IMR-90 (cell line): ENCODE data around the gene BMP7. TPM values are rescaled to one million over a fixed set of nuclear protein-coding genes. Genes with fewer than 3 reads are reported as not detected.

Source experiments
- ATAC-seq: fragments of 200-7000 bp; cut with Tn5 transposase; 2 replicates; pipeline ENCODE4 v1.9.1; 2020; ENCODE audit warnings: low read depth, mild to moderate bottlenecking, moderate library complexity
- BruUV-seq: library from RNA; stranded (reverse); fragments of 400-500 nt; replicated peaks from 2 replicates; lab custom pipeline; 2021; lab: Mats Ljungman, UMichigan
- CTCF ChIA-PET: fragments of 300-600 bp; formaldehyde crosslinking; extraction: SDS; loops from one replicate; lab custom pipeline; 2021; ENCODE audit warnings: antibody characterized with exemption; lab: Yijun Ruan, JAX
- POLR2A ChIA-PET: fragments of 300-600 bp; sonication (Branson Sonifier 250); formaldehyde crosslinking; loops from one replicate; lab custom pipeline; 2022; ENCODE audit warnings: antibody characterized with exemption; ENCODE audit not compliant: unreplicated experiment; lab: Charles Lee
- DNase-seq: peaks from one replicate; pipeline ENCODE4 v3.0.0; 2013
- H2AFZ ChIP-seq: replicated peaks from 2 replicates; pipeline ENCODE3; 2013; ENCODE audit warnings: low read length, mild to moderate bottlenecking; ENCODE audit not compliant: poor library complexity
- H2AK5ac ChIP-seq: 2 replicates; pipeline ENCODE4 v1.6.1; 2013; ENCODE audit warnings: low read depth, low read length, inconsistent platforms
- H2AK9ac ChIP-seq: replicated peaks from 2 replicates; pipeline ENCODE3; 2013; ENCODE audit warnings: mild to moderate bottlenecking, low read depth, low read length, moderate library complexity; ENCODE audit not compliant: poor library complexity
- H2BK120ac ChIP-seq: 2 replicates; pipeline ENCODE4 v1.6.1; 2013; ENCODE audit warnings: low read depth, low read length, inconsistent platforms
- H2BK15ac ChIP-seq: 3 replicates; pipeline ENCODE4 v1.6.1; 2013; ENCODE audit warnings: low read depth, low read length, inconsistent platforms
- H2BK20ac ChIP-seq: 2 replicates; pipeline ENCODE4 v1.6.1; 2013; ENCODE audit warnings: low read depth, mild to moderate bottlenecking, inconsistent platforms, low read length, moderate library complexity
- H2BK5ac ChIP-seq: 2 replicates; pipeline ENCODE4 v1.6.1; 2013; ENCODE audit warnings: mild to moderate bottlenecking, low read depth, low read length, inconsistent platforms; ENCODE audit not compliant: poor library complexity, severe bottlenecking
- H3K14ac ChIP-seq: replicated peaks from 2 replicates; pipeline ENCODE4 v1.6.1; 2013; ENCODE audit warnings: low read depth, low read length, inconsistent platforms
- H3K18ac ChIP-seq: 2 replicates; pipeline ENCODE4 v1.6.1; 2013; ENCODE audit warnings: low read depth, low read length, control low read depth
- H3K23ac ChIP-seq: 2 replicates; pipeline ENCODE4 v1.6.1; 2013; ENCODE audit warnings: low read depth, low read length, inconsistent platforms
- H3K27ac ChIP-seq: 2 replicates; pipeline ENCODE4 v1.5.1; 2013; ENCODE audit warnings: mild to moderate bottlenecking, control low read depth, low read length; ENCODE audit not compliant: insufficient read depth
- H3K27me3 ChIP-seq: 2 replicates; pipeline ENCODE4 v1.6.1; 2013; ENCODE audit warnings: low read length; ENCODE audit not compliant: control insufficient read depth, insufficient read depth
- H3K36me3 ChIP-seq: 2 replicates; pipeline ENCODE4 v1.6.1; 2013; ENCODE audit warnings: low read length, mixed read lengths; ENCODE audit not compliant: control insufficient read depth, insufficient read depth
- H3K4ac ChIP-seq: 2 replicates; pipeline ENCODE4 v1.6.1; 2013; ENCODE audit warnings: low read depth, low read length, inconsistent platforms
- H3K4me1 ChIP-seq: 2 replicates; pipeline ENCODE4 v1.6.1; 2013; ENCODE audit warnings: low read length, mixed read lengths; ENCODE audit not compliant: control insufficient read depth, insufficient read depth
- H3K4me2 ChIP-seq: 2 replicates; pipeline ENCODE4 v1.6.1; 2013; ENCODE audit warnings: low read depth, mild to moderate bottlenecking, control low read depth, low read length, moderate library complexity
- H3K4me3 ChIP-seq: 2 replicates; pipeline ENCODE4 v1.5.1; 2013; ENCODE audit warnings: low read depth, mild to moderate bottlenecking, control low read depth, low read length, moderate library complexity; ENCODE audit not compliant: insufficient read depth
- H3K56ac ChIP-seq: 2 replicates; pipeline ENCODE4 v1.6.1; 2013; ENCODE audit warnings: low read length, inconsistent platforms; ENCODE audit not compliant: insufficient read depth; ENCODE audit errors: extremely low read depth
- H3K79me1 ChIP-seq, 2 experiments: 2 replicates each; pipeline ENCODE4 v1.6.1; 2013; ENCODE audit warnings: low read length in 2 of 2, inconsistent platforms in 1 of 2, low read depth in 1 of 2
- H3K9ac ChIP-seq: 2 replicates; pipeline ENCODE4 v1.6.1; 2013; ENCODE audit warnings: low read depth, low read length, control low read depth
- H3K9me1 ChIP-seq: 2 replicates; pipeline ENCODE4 v1.6.1; 2013; ENCODE audit warnings: low read length, inconsistent platforms; ENCODE audit not compliant: insufficient read depth
- H3K9me3 ChIP-seq: 2 replicates; pipeline ENCODE4 v1.6.1; 2013; ENCODE audit warnings: low read length; ENCODE audit not compliant: control insufficient read depth, insufficient read depth
- H4K20me1 ChIP-seq: 2 replicates; pipeline ENCODE4 v1.6.1; 2013; ENCODE audit warnings: low read length, inconsistent platforms; ENCODE audit not compliant: insufficient read depth
- H4K5ac ChIP-seq: 2 replicates; pipeline ENCODE4 v1.6.1; 2013; ENCODE audit warnings: mild to moderate bottlenecking, low read depth, low read length, control low read depth
- H4K8ac ChIP-seq, 2 experiments: 2 replicates each; pipeline ENCODE4 v1.6.1; 2013; ENCODE audit warnings: low read depth in 2 of 2, low read length in 2 of 2, control low read depth in 1 of 2, inconsistent platforms in 1 of 2
- H4K91ac ChIP-seq: 2 replicates; pipeline ENCODE4 v1.6.1; 2013; ENCODE audit warnings: low read depth, low read length, inconsistent platforms; ENCODE audit not compliant: insufficient read depth
- BHLHE40 ChIP-seq: fragments of 150-350 bp; IDR thresholded peaks from 2 replicates; pipeline ENCODE4 v1.6.1; 2016; ENCODE audit warnings: mild to moderate bottlenecking, low read depth, low read length
- CHD1 ChIP-seq: IDR thresholded peaks from 2 replicates; pipeline ENCODE4 v1.6.1; 2012; ENCODE audit warnings: low read depth, low read length, improper control_type of control experiment
- CTCF ChIP-seq: conservative IDR thresholded peaks from 2 replicates; pipeline ENCODE4 v1.5.1; 2012; ENCODE audit warnings: mild to moderate bottlenecking, low read depth, low read length, improper control_type of control experiment
- ELK1 ChIP-seq: fragments of 150-350 bp; IDR thresholded peaks from 2 replicates; pipeline ENCODE4 v1.6.1; 2016; ENCODE audit warnings: low read depth, mild to moderate bottlenecking, low read length, moderate library complexity, borderline replicate concordance
- FOS ChIP-seq: fragments of 150-350 bp; IDR thresholded peaks from 2 replicates; pipeline ENCODE4 v1.6.1; 2016; ENCODE audit warnings: low read depth, low read length
- MAFK ChIP-seq: IDR thresholded peaks from 2 replicates; pipeline ENCODE4 v1.6.1; 2012; ENCODE audit warnings: low read depth, low read length, improper control_type of control experiment
- MAZ ChIP-seq: IDR thresholded peaks from 2 replicates; pipeline ENCODE4 v1.6.1; 2012; ENCODE audit warnings: low read depth, mild to moderate bottlenecking, low read length, improper control_type of control experiment, moderate library complexity, borderline replicate concordance
- MXI1 ChIP-seq: IDR thresholded peaks from 2 replicates; pipeline ENCODE4 v1.6.1; 2012; ENCODE audit warnings: low read depth, mild to moderate bottlenecking, low read length, moderate library complexity, borderline replicate concordance
- NFE2L2 ChIP-seq: fragments of 150-350 bp; IDR thresholded peaks from 2 replicates; pipeline ENCODE4 v1.6.1; 2016; ENCODE audit warnings: low read depth, mild to moderate bottlenecking, low read length
- RCOR1 ChIP-seq: IDR thresholded peaks from 2 replicates; pipeline ENCODE4 v1.6.1; 2012; ENCODE audit warnings: mild to moderate bottlenecking, low read length, improper control_type of control experiment; ENCODE audit not compliant: insufficient replicate concordance
- RFX5 ChIP-seq: IDR thresholded peaks from 2 replicates; pipeline ENCODE4 v1.8.0; 2012; ENCODE audit warnings: low read depth, mild to moderate bottlenecking, low read length, moderate library complexity
- SMC3 ChIP-seq: fragments of 150-350 bp; IDR thresholded peaks from 2 replicates; pipeline ENCODE4 v1.6.1; 2016; ENCODE audit warnings: low read depth, mild to moderate bottlenecking, antibody characterized with exemption, low read length, moderate library complexity
- WGBS, 2 experiments: methylation state at CpG; one replicate each; pipeline versions ENCODE4 v1.1.5 to v1.1.7; 2013; ENCODE audit warnings: missing lambda C conversion rate in 2 of 2; ENCODE audit not compliant: insufficient read length in 1 of 2; ENCODE audit errors: extremely low coverage in 2 of 2; 5-methylcytosine and 5-hydroxymethylcytosine counted together
- dilution Hi-C: fragments of 300-500 bp; cut with HindIII; formaldehyde crosslinking; loops from one replicate; pipeline ENCODE4 v1.14.3; 2018; ENCODE audit warnings: low sequenced_read_pairs; ENCODE audit not compliant: unreplicated experiment
- in situ Hi-C: fragments of 300-500 bp; cut with MboI; formaldehyde crosslinking; loops from 3 replicates; pipeline ENCODE4 v1.14.3; 2019; ENCODE audit warnings: low sequenced_read_pairs, inconsistent platforms, mixed read lengths
- intact Hi-C: fragments of 100-400 bp; cut with micrococcal nuclease; formaldehyde crosslinking; loops from 2 replicates; pipeline ENCODE4 v1.10.0; 2022
- polyA plus RNA-seq, 3 experiments: library from polyadenylated mRNA; depleted of rRNA; stranded (reverse); fragments of >200 nt; gene quantifications; 2 replicates each; pipeline ENCODE4 v1.2.3, GENCODE V29; 2012; ENCODE audit warnings: low replicate concordance in 1 of 3
- total RNA-seq: library from RNA; depleted of rRNA; stranded (reverse); fragments of >200 nt; gene quantifications from 2 replicates; pipeline ENCODE4 v1.2.3, GENCODE V29; 2012

Gene BMP7
- total and polyA plus RNA-seq, 2 of the 4 experiments (the other 2 are of a cell fraction): not detected

GRCh38 chr20:57280221-57280620 lies 13.8 kb upstream of the BMP7 start:
- no peak overlapping the region for H4K8ac ChIP-seq
- intact Hi-C loops (no loop called here), dilution Hi-C loops (no loop called here), in situ Hi-C loops (no loop called here)
- WGBS, 2 experiments: 55% methylated on average over 3 of the region's 10 CpGs; no CpG with 5 or more reads in 1 of the 2 experiments
- ChIA-PET CTCF (no interaction called here), POLR2A (no interaction called here)
- H2AK9ac ChIP-seq: no peak overlapping the region
- no peaks in the 10 kb centered on the region; the same call in 1 of the 2 replicates for H4K20me1 ChIP-seq
- H3K9me1 ChIP-seq: no peaks in the 10 kb centered on the region
- no peak overlapping the region for H3K56ac ChIP-seq
- no peaks in the 10 kb centered on the region for H3K9me3 ChIP-seq
- H4K91ac ChIP-seq: no peak overlapping the region
- H3K23ac ChIP-seq: no peak overlapping the region
- H4K5ac ChIP-seq: no peak overlapping the region
- no peak overlapping the region for H2BK15ac ChIP-seq
- ATAC-seq: no peak
- H3K4ac ChIP-seq: no peak overlapping the region
- H3K4me1 ChIP-seq: no peaks in the 10 kb centered on the region
- H2AK5ac ChIP-seq: no peak overlapping the region
- no peaks in the 10 kb centered on the region for H3K79me1 ChIP-seq
- H3K4me3 ChIP-seq: no peak overlapping the region
- H2AFZ ChIP-seq: no peak overlapping the region
- H3K18ac ChIP-seq: no peak overlapping the region
- H2BK5ac ChIP-seq: no peak overlapping the region
- H3K14ac ChIP-seq: no peak overlapping the region
- TF ChIP-seq ELK1 (no peak), MAFK (no peak), BHLHE40 (no peak), CHD1 (no peak), MXI1 (no peak), RCOR1 (no peak), NFE2L2 (no peak), FOS (no peak), CTCF (no peak), RFX5 (no peak), MAZ (no peak), SMC3 (no peak)
- DNase-seq: no peak
- no peak overlapping the region for H3K27ac ChIP-seq
- peaks cover 15% of the 10 kb centered on the region for H3K27me3 ChIP-seq
- H3K36me3 ChIP-seq: no peaks in the 10 kb centered on the region
- H2BK120ac ChIP-seq: no peak overlapping the region
- no peak overlapping the region for H3K4me2 ChIP-seq
- no TSS peak for BruUV-seq
- H2BK20ac ChIP-seq: no peak overlapping the region
- H3K9ac ChIP-seq: no peak overlapping the region
